HL-60 (cell line): ENCODE measurements around the gene CYYR1.

Source experiments
- GABPA ChIP-seq: IDR thresholded peaks from 2 replicates; pipeline ENCODE4 v1.6.1; 2012; ENCODE audit warnings: low read depth
- POLR2AphosphoS5 ChIP-seq: IDR thresholded peaks from 2 replicates; pipeline ENCODE4 v1.6.1; 2012; ENCODE audit warnings: low read depth
- REST ChIP-seq: IDR thresholded peaks from 2 replicates; pipeline ENCODE4 v1.6.1; 2012; ENCODE audit warnings: low read depth; ENCODE audit not compliant: insufficient replicate concordance
- TF ChIP-seq, protein P1 (sequence below): IDR thresholded peaks from one replicate; pipeline ENCODE4 v1.5.1; 2011; ENCODE audit warnings: low read length, control low read depth, inconsistent platforms; ENCODE audit not compliant: insufficient read depth

DNA sequence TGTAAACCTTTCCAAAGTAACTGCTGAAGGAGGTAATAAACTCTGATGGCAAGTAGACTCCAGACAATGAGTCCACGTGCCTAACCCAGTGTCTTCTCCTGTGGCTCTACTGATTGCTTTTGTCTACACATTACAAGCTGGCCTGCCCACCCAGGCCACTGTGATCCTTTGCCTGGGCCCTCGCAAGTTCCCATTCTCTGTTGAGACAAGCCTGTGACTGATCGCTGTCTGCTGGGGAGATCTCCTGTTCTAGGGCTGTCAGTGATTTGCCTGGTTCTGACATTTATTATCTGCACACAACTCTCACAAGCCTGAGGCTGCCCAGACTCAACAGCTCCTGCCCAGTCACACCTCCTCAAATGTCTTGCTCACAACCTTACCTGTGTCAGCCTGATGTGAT is 81.4 kb downstream of the CYYR1 start:
- no peak for TF ChIP-seq POLR2AphosphoS5
- TF ChIP-seq, protein P1, sequence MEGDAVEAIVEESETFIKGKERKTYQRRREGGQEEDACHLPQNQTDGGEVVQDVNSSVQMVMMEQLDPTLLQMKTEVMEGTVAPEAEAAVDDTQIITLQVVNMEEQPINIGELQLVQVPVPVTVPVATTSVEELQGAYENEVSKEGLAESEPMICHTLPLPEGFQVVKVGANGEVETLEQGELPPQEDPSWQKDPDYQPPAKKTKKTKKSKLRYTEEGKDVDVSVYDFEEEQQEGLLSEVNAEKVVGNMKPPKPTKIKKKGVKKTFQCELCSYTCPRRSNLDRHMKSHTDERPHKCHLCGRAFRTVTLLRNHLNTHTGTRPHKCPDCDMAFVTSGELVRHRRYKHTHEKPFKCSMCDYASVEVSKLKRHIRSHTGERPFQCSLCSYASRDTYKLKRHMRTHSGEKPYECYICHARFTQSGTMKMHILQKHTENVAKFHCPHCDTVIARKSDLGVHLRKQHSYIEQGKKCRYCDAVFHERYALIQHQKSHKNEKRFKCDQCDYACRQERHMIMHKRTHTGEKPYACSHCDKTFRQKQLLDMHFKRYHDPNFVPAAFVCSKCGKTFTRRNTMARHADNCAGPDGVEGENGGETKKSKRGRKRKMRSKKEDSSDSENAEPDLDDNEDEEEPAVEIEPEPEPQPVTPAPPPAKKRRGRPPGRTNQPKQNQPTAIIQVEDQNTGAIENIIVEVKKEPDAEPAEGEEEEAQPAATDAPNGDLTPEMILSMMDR, result no peak
- TF ChIP-seq REST, result no peak
- TF ChIP-seq GABPA, result no peak
